Measurements from ENCODE around the gene PSMC3IP. TPM values are rescaled to one million over a fixed set of nuclear protein-coding genes. Genes with fewer than 3 reads are reported as not detected.
A peak's percentile ranks its signal among the peaks of the same experiment; 100 is the strongest.
"Not testable (repeated sequence)": the region's sequence is repeated elsewhere in the genome, so short reads cannot be mapped to it uniquely, and the experiment has no call there.

PSMC3IP gene
- 27.2 TPM for polyA plus RNA-seq (2013, experiment 1 of 2)
- polyA plus RNA-seq (2013, experiment 2 of 2), result 27.4 TPM

GRCh38 chr17:42577532-42578281 lies at the start of gene PSMC3IP:
TSS of gene PSMC3IP (minus strand) at chr17:42577729. CDS start at chr17:42577686, 43 bp downstream.
- peaks cover 35 to 78% of the 10 kb centered on the region in 2 donors for H3K36me3 ChIP-seq (replicated peaks in 1 of 2; ENCODE audit: control insufficient read depth in 2 of 2, insufficient read depth in 2 of 2, low read length in 2 of 2)
- H2BK15ac ChIP-seq (ENCODE audit: low read length), result no peak within 1 kb of the TSS
- peaks cover 0 to 1% of the 10 kb centered on the region in 2 donors for H3K9me3 ChIP-seq (replicated peaks in 1 of 2; ENCODE audit: control insufficient read depth in 2 of 2, insufficient read depth in 1 of 2, low read depth in 1 of 2, low read length in 2 of 2)
- peak within 1 kb of the TSS; percentile 92 to 98 for H3K4me3 ChIP-seq (ENCODE audit: low read length in 2 of 2)
- DNase-seq (ENCODE audit: low spot score), result peak; percentile 88
- no CpG with 5 or more reads among the region's 52 CpGs for WGBS, 2 donors (ENCODE audit: extremely low coverage in 2 of 2, insufficient read length in 2 of 2, insufficient replicate concordance in 1 of 2)
- H2BK120ac ChIP-seq (ENCODE audit: low read depth, low read length), result no peak within 1 kb of the TSS
- H3K9ac ChIP-seq (ENCODE audit: low read depth, low read length, poor library complexity), result peak within 1 kb of the TSS; percentile 94
- H3K4me1 ChIP-seq (ENCODE audit: control insufficient read depth in 2 of 2, insufficient read depth in 1 of 2, low read depth in 1 of 2, low read length in 2 of 2), result peaks cover 0 to 12% of the 10 kb centered on the region in 2 donors
- H3K23ac ChIP-seq (ENCODE audit: low read depth, low read length, poor library complexity), result peak within 1 kb of the TSS; percentile 29
- no peak within 1 kb of the TSS for H2AK5ac ChIP-seq (ENCODE audit: low read depth, low read length)
- H3K27me3 ChIP-seq (ENCODE audit: control insufficient read depth in 3 of 3, insufficient read depth in 3 of 3, low read depth in 1 of 3, low read length in 3 of 3), result no peaks in the 10 kb centered on the region
- H3K18ac ChIP-seq (ENCODE audit: low read length), result peak within 1 kb of the TSS; percentile 85
- H3K4me2 ChIP-seq (ENCODE audit: insufficient read depth, low read length, poor library complexity, severe bottlenecking), result peak within 1 kb of the TSS; percentile 67
- no peak within 1 kb of the TSS for H2BK12ac ChIP-seq (ENCODE audit: low read length)
- peak within 1 kb of the TSS; percentile 60 for H3K27ac ChIP-seq (replicated peaks; ENCODE audit: low read length)
- no peak within 1 kb of the TSS for H3K4ac ChIP-seq (ENCODE audit: low read length)
- H3K14ac ChIP-seq (ENCODE audit: low read length), result no peak within 1 kb of the TSS
- H3K79me1 ChIP-seq (ENCODE audit: low read depth, low read length), result peaks cover 3% of the 10 kb centered on the region
- H2BK5ac ChIP-seq (ENCODE audit: low read length), result peak within 1 kb of the TSS; percentile 2
- H2AFZ ChIP-seq (ENCODE audit: low read length), result peak within 1 kb of the TSS; percentile 94
- no peak within 1 kb of the TSS for H4K91ac ChIP-seq (ENCODE audit: low read depth, low read length, poor library complexity)
- no peak within 1 kb of the TSS for H4K8ac ChIP-seq (ENCODE audit: low read depth, low read length)

- no peak for DNase-seq (ENCODE audit: low spot score)
- H3K36me3 ChIP-seq (replicated peaks in 1 of 2; ENCODE audit: control insufficient read depth in 2 of 2, insufficient read depth in 2 of 2, low read length in 2 of 2), result no peaks in the 10 kb centered on the region
Observed at GRCh38 chr17:42623732-42624596, 46.4 kb upstream of the PSMC3IP start.

GRCh38 chr17:42623271-42623670 lies 45.7 kb upstream of the PSMC3IP start:
- no CpG with 5 or more reads among the region's 2 CpGs for WGBS, 2 donors (ENCODE audit: extremely low coverage in 2 of 2, insufficient read length in 2 of 2, insufficient replicate concordance in 1 of 2)
- H3K4ac ChIP-seq (ENCODE audit: low read length), result no peak overlapping the region
- peaks cover 0 to 3% of the 10 kb centered on the region in 2 donors for H3K4me1 ChIP-seq (ENCODE audit: control insufficient read depth in 2 of 2, insufficient read depth in 1 of 2, low read depth in 1 of 2, low read length in 2 of 2)
- DNase-seq (ENCODE audit: low spot score), result no peak
- no peak overlapping the region for H2BK15ac ChIP-seq (ENCODE audit: low read length)
- H4K8ac ChIP-seq (ENCODE audit: low read depth, low read length), result no peak overlapping the region
- no peak overlapping the region for H3K23ac ChIP-seq (ENCODE audit: low read depth, low read length, poor library complexity)
- no peaks in the 10 kb centered on the region for H3K27me3 ChIP-seq (ENCODE audit: control insufficient read depth in 3 of 3, insufficient read depth in 3 of 3, low read depth in 1 of 3, low read length in 3 of 3)
- H3K18ac ChIP-seq (ENCODE audit: low read length), result no peak overlapping the region
- no peak overlapping the region for H2AFZ ChIP-seq (ENCODE audit: low read length)
- H3K27ac ChIP-seq (replicated peaks; ENCODE audit: low read length), result no peak overlapping the region
- no peak overlapping the region for H3K14ac ChIP-seq (ENCODE audit: low read length)
- H2BK5ac ChIP-seq (ENCODE audit: low read length), result no peak overlapping the region
- H3K9me3 ChIP-seq (replicated peaks in 1 of 2; ENCODE audit: control insufficient read depth in 2 of 2, insufficient read depth in 1 of 2, low read depth in 1 of 2, low read length in 2 of 2), result no peaks in the 10 kb centered on the region
- H2AK5ac ChIP-seq (ENCODE audit: low read depth, low read length), result no peak overlapping the region
- no peak overlapping the region for H4K91ac ChIP-seq (ENCODE audit: low read depth, low read length, poor library complexity)
- H3K4me2 ChIP-seq (ENCODE audit: insufficient read depth, low read length, poor library complexity, severe bottlenecking), result no peak overlapping the region
- no peak overlapping the region for H2BK12ac ChIP-seq (ENCODE audit: low read length)
- H3K9ac ChIP-seq (ENCODE audit: low read depth, low read length, poor library complexity), result no peak overlapping the region
- H3K79me1 ChIP-seq (ENCODE audit: low read depth, low read length), result no peaks in the 10 kb centered on the region
- no peak overlapping the region for H3K4me3 ChIP-seq (ENCODE audit: low read length in 2 of 2)
- H2BK120ac ChIP-seq (ENCODE audit: low read depth, low read length), result no peak overlapping the region
- H3K36me3 ChIP-seq (replicated peaks in 1 of 2; ENCODE audit: control insufficient read depth in 2 of 2, insufficient read depth in 2 of 2, low read length in 2 of 2), result no peaks in the 10 kb centered on the region

More at GRCh38 chr17:42623732-42624596, 46.4 kb upstream of the PSMC3IP start:
- no peaks in the 10 kb centered on the region for H3K27me3 ChIP-seq (ENCODE audit: control insufficient read depth in 3 of 3, insufficient read depth in 3 of 3, low read depth in 1 of 3, low read length in 3 of 3)
- H3K79me1 ChIP-seq (ENCODE audit: low read depth, low read length), result no peaks in the 10 kb centered on the region
- H3K9me3 ChIP-seq (replicated peaks in 1 of 2; ENCODE audit: control insufficient read depth in 2 of 2, insufficient read depth in 1 of 2, low read depth in 1 of 2, low read length in 2 of 2), result no peaks in the 10 kb centered on the region
- no peak overlapping the region for H3K23ac ChIP-seq (ENCODE audit: low read depth, low read length, poor library complexity)
- no peak overlapping the region for H2AFZ ChIP-seq (ENCODE audit: low read length)
- WGBS, 2 donors (ENCODE audit: extremely low coverage in 2 of 2, insufficient read length in 2 of 2, insufficient replicate concordance in 1 of 2), result no CpG with 5 or more reads among the region's 7 CpGs
- H2AK5ac ChIP-seq (ENCODE audit: low read depth, low read length), result no peak overlapping the region
- no peak overlapping the region for H2BK12ac ChIP-seq (ENCODE audit: low read length)
- no peak overlapping the region for H3K9ac ChIP-seq (ENCODE audit: low read depth, low read length, poor library complexity)
- no peak overlapping the region for H4K8ac ChIP-seq (ENCODE audit: low read depth, low read length)
- no peak overlapping the region for H3K27ac ChIP-seq (replicated peaks; ENCODE audit: low read length)
- no peak overlapping the region for H3K4me3 ChIP-seq (ENCODE audit: low read length in 2 of 2)
- no peak overlapping the region for H2BK15ac ChIP-seq (ENCODE audit: low read length)
- no peak overlapping the region for H3K14ac ChIP-seq (ENCODE audit: low read length)
- no peak overlapping the region for H3K18ac ChIP-seq (ENCODE audit: low read length)
- no peak overlapping the region for H3K4me2 ChIP-seq (ENCODE audit: insufficient read depth, low read length, poor library complexity, severe bottlenecking)
- H2BK120ac ChIP-seq (ENCODE audit: low read depth, low read length), result no peak overlapping the region
- no peak overlapping the region for H4K91ac ChIP-seq (ENCODE audit: low read depth, low read length, poor library complexity)
- H3K4me1 ChIP-seq (ENCODE audit: control insufficient read depth in 2 of 2, insufficient read depth in 1 of 2, low read depth in 1 of 2, low read length in 2 of 2), result peaks cover 0 to under 1% of the 10 kb centered on the region in 2 donors
- H2BK5ac ChIP-seq (ENCODE audit: low read length), result no peak overlapping the region
- H3K4ac ChIP-seq (ENCODE audit: low read length), result no peak overlapping the region

- not testable (repeated sequence) for H3K9me3 ChIP-seq (replicated peaks in 1 of 2; ENCODE audit: control insufficient read depth in 2 of 2, insufficient read depth in 1 of 2, low read depth in 1 of 2, low read length in 2 of 2); H2BK15ac ChIP-seq (ENCODE audit: low read length); H2BK120ac ChIP-seq (ENCODE audit: low read depth, low read length); H2AK5ac ChIP-seq (ENCODE audit: low read depth, low read length); H4K8ac ChIP-seq (ENCODE audit: low read depth, low read length); H3K4me1 ChIP-seq (ENCODE audit: control insufficient read depth in 2 of 2, insufficient read depth in 1 of 2, low read depth in 1 of 2, low read length in 2 of 2); H3K36me3 ChIP-seq (replicated peaks in 1 of 2; ENCODE audit: control insufficient read depth in 2 of 2, insufficient read depth in 2 of 2, low read length in 2 of 2); H3K79me1 ChIP-seq (ENCODE audit: low read depth, low read length); H2BK5ac ChIP-seq (ENCODE audit: low read length); DNase-seq (ENCODE audit: low spot score); H3K27ac ChIP-seq (replicated peaks; ENCODE audit: low read length); H3K4me3 ChIP-seq (ENCODE audit: low read length in 2 of 2); H3K18ac ChIP-seq (ENCODE audit: low read length); H3K4me2 ChIP-seq (ENCODE audit: insufficient read depth, low read length, poor library complexity, severe bottlenecking); H3K27me3 ChIP-seq (ENCODE audit: control insufficient read depth in 3 of 3, insufficient read depth in 3 of 3, low read depth in 1 of 3, low read length in 3 of 3); H3K14ac ChIP-seq (ENCODE audit: low read length); H3K4ac ChIP-seq (ENCODE audit: low read length); H3K9ac ChIP-seq (ENCODE audit: low read depth, low read length, poor library complexity); H4K91ac ChIP-seq (ENCODE audit: low read depth, low read length, poor library complexity); H2AFZ ChIP-seq (ENCODE audit: low read length); H3K23ac ChIP-seq (ENCODE audit: low read depth, low read length, poor library complexity); H2BK12ac ChIP-seq (ENCODE audit: low read length)
- WGBS, 2 donors (ENCODE audit: extremely low coverage in 2 of 2, insufficient read length in 2 of 2, insufficient replicate concordance in 1 of 2), result no CpG with 5 or more reads among the region's 3 CpGs
Observed at GRCh38 chr17:42621987-42622386, 44.5 kb upstream of the PSMC3IP start.
